Measurements from ENCODE around the gene SMARCA4.

DNA sequence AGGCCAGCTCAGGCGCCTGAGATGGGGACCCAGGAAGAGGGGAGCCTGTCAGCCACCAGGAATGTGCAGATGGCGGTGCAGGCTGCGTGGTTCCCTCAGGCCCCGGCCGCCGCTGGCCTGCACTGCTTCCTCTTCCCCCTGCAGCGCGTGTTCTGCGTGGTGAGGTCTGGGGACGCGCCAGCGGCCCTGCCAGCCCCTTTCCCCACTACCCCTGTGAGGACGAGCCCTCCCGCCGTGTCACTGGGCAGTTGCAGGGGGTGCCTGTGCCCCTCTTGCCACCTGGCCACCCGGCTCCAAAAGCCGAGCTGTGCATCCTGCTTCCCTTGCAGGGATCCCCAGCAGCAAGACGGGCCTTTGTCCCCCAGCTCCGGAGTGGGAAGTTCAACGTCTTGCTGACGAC is 58.4 kb downstream of the SMARCA4 start:
- TF ChIP-seq, protein P1, sequence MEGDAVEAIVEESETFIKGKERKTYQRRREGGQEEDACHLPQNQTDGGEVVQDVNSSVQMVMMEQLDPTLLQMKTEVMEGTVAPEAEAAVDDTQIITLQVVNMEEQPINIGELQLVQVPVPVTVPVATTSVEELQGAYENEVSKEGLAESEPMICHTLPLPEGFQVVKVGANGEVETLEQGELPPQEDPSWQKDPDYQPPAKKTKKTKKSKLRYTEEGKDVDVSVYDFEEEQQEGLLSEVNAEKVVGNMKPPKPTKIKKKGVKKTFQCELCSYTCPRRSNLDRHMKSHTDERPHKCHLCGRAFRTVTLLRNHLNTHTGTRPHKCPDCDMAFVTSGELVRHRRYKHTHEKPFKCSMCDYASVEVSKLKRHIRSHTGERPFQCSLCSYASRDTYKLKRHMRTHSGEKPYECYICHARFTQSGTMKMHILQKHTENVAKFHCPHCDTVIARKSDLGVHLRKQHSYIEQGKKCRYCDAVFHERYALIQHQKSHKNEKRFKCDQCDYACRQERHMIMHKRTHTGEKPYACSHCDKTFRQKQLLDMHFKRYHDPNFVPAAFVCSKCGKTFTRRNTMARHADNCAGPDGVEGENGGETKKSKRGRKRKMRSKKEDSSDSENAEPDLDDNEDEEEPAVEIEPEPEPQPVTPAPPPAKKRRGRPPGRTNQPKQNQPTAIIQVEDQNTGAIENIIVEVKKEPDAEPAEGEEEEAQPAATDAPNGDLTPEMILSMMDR (IDR thresholded peaks at IDR 0.05), result no peak
- no peak for TF ChIP-seq POLR2A (IDR thresholded peaks at IDR 0.05)

Data from right lobe of liver (tissue), 4 donors.